Suprapubic skin (tissue), 4 donors: Measurements from ENCODE around the gene RAB11A.

Experiments used
- CTCF ChIP-seq, 2 donors: fragments of 200-600 bp in 1 of 2; fragments of 450-650 bp in 1 of 2; sonication (generic) in 1 of 2; IDR thresholded peaks; one replicate each; pipeline ENCODE4 v1.5.1; 2016 to 2019; ENCODE audit warnings: antibody characterized with exemption in 2 of 2, mild to moderate bottlenecking in 1 of 2, moderate library complexity in 1 of 2
- POLR2A ChIP-seq, 2 donors: fragments of 450-650 bp; IDR thresholded peaks; one replicate each; pipeline ENCODE4 v1.6.1; 2017; ENCODE audit warnings: antibody characterized with exemption in 2 of 2, mild to moderate bottlenecking in 2 of 2, moderate library complexity in 2 of 2
- POLR2AphosphoS5 ChIP-seq, 3 donors: sonication (generic); formaldehyde crosslinking; IDR thresholded peaks; one replicate each; pipeline ENCODE4 v1.6.1; 2017; ENCODE audit warnings: antibody characterized with exemption in 3 of 3

GRCh38 chr15:65917407-65917756 lies 48.1 kb downstream of the RAB11A start:
- TF ChIP-seq CTCF (IDR thresholded peaks at IDR 0.05) (no peak), POLR2A (IDR thresholded peaks at IDR 0.05) (no peak), POLR2AphosphoS5 (IDR thresholded peaks at IDR 0.05) (no peak)
